NAMALWA (cell line): Measurements from ENCODE around the gene DNAH9.
"Not testable (repeated sequence)": the region's sequence is repeated elsewhere in the genome, so short reads cannot be mapped to it uniquely, and the experiment has no call there.

Experiments used
- DNase-seq: peaks from one replicate; pipeline ENCODE4 v3.0.0-alpha.2; 2015; ENCODE audit warnings: low spot score

DNAH9 gene

DNA sequence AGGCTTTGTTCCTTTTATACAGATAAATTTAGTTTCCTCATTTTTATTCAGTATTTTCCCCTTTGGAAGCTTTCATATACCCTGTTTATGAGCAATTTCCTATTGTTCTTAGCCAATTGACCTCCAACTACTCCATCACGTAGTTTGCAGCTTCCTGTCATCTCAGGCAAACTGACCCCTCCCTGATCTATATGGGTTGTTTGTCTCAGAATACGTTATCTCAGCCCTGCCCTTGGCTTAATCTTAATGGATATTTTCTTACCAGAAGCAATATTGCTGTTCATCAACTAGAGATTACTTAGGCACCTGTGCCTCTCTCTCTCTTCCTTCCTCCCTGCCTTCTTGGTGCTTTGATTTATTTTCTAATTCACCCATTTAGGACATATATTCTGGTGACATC, 317.8 kb downstream of the DNAH9 start:
- DNase-seq: no peak

DNA sequence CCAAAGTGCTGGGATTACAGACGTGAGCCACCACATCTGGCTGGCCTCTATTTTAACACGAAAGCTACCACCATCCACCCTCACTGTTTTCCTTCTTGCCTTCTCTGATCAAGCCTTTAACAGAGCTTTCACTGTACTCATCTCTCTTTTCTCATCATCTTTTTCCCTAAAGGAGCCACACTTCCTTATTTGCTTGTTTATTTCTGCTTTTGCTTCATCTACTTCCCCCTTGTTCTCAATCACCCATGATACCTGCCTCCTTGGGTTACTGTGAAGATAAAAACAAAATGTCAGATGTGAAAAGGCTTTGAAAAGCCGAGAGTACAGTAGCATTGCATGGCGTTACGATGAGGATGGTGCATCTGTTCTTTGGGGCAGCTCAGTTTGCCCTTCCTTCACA, 319.1 kb downstream of the DNAH9 start:
- no peak for DNase-seq

DNA sequence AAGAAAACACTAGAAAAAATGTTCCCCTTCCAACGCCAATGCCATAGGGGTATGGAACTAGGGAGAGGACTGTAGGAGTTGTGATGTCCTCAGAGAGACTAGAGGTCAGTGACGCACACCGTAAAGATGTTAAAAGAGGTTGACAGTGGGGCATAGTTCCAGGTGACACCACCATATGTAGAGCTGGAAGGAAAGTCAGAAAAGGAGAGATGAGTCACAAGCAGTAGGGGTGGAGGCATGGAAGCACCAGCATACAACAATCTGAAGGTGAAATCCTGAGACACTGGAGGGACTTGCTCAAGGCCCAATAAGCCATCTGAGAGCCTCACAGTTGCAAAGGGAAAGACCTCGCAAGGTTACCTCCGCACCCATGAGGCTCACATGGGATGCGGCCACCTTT, 323.0 kb downstream of the DNAH9 start:
- DNase-seq: no peak

DNA sequence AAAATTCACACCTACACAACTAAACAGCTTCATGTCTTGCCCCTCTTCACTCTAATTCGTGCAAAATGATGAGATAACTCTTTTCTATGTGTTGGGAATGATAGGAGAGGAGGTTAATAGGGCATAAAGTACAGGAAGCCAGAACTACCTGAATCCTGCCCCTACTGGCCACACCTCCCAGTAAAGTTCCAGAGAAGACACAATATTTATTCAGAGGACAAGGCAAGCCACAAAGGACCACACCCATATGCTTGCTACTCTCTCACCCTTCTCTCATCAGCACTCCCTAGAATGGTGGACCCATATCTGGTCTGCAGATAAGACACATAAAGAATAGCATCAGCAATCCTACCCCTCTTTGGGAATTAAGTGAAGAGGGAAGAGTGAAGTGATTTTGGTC, 324.4 kb downstream of the DNAH9 start:
- no peak for DNase-seq

DNA sequence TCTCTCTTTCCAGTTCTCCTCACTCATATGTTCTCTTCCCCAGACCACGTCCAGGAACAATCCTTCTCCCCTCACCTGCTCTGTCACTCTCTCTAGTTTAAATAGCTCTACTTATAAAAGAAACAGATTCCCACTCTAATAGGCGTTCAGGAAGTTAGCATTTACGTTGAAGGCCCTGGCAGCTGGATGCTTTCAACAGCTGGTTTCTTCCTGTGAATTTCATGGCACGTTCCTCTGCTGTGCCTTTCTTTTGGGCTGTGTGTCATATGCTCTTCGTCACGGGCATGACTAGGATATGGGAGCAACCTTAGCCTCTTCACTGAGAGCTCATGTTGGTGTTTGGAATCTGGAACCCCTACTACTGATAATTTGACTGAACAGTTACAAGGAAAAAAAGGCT, 325.8 kb downstream of the DNAH9 start:
- no peak for DNase-seq

DNA sequence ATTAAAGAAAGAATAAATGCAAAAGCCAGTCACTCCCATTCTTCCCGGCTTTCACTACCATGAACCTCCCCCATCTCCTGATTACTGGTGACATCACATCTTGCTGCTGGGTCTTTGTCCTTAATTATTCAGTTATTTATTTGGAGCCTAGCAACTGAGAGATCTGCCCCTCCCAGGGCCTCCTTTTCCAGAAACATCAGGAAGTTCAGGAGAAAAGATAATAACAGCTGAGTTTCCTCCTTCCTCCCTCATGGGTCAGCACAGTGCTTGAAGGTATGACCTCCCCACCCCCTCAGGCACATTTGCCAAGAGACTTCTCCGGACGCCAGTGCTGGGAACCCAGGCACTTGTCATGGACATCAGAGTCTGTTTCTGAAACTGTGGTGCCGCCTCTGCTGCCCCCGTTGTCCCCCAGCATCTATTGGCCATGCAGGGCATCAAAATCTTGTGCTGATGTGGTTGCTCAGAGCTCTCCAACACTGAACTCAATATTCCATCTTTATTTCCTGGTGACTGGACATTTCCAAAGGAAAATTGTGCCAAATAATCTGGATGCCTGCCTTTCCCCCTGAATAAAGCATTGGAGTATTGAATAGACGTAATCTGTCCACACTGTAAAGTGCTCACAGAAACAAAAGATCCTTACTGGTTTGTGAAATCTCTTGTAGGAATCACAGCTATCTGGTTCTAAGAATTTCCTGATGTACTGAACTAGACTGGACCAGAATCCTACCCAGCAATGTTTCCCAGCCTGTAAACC, 327.2 kb downstream of the DNAH9 start:
- DNase-seq: no peak

DNA sequence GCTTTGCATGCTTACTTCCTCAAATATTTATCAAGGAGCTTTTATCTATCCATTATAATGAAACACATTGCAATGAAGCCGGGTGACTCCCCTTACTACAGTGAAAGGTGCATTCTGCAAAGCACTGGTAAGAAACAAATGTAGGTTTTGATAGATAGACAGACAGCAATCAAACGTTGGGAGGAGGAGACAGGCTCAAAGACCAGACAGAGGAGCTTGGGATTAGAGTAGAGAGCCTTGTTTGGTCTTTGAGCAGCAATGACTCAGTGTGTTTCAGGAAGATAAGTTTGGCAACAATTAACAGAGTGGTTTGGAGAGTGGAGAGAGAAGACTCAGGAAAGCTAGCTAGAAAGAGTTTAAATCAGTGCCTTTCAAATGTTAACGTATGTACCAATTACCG, 330.2 kb downstream of the DNAH9 start:
- no peak for DNase-seq

DNA sequence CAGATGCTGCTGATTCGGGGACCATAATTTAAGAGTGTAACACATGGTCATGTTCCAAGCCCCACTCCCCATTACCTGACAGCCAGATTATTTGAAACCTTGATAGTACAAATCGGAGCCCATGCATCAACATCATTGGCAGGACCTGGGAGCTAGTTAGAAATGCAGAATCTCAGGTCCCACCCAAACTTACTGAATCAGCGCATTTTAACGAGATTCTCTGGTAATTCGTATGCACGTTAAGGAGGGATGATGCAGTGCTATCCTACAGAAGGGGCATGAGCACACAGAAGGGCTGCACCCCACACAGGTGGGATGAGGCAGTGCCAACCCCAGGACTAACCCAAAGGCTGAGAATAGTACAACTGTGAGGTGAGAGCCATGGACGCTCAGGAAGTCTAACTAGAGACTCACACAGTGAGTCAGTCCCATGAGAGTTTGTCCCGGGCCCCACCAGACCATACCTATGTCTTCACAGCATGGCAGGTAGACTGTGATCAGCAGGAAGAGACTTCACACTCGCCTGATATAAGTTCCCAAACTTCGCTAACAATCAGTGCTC, 334.1 kb downstream of the DNAH9 start:
- no peak for DNase-seq

DNA sequence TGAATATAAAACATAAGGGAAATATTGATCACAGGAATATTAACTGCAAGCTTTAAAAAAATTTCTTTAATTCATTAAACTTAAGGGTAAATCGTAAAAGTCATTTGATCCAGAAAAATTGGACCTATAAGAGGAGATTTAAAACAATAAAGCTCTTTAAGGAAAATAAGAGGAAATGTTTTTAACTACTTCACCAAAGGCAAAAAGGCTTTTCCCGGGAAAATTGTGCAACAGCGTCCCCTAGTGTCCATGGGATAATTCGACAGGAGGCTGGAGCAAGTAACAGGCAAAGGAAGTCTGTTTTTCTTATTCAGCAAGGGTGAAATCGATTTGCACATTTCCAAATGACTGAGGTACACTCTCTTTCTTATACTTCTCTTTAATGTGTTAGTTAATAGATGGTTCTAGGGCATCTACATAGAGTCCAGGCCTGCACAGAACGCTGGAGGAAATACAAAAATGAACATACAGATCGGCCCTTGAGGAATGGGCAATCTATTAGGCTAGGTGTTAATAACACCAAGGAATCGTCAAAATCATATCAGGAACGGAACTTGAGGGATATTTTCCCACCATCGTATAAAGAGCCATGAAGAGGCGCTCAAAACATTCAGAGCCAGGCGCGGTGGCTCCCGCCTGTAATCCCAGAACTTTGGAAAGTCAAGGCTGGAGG, 337.6 kb downstream of the DNAH9 start:
- DNase-seq: peak; percentile 54

DNA sequence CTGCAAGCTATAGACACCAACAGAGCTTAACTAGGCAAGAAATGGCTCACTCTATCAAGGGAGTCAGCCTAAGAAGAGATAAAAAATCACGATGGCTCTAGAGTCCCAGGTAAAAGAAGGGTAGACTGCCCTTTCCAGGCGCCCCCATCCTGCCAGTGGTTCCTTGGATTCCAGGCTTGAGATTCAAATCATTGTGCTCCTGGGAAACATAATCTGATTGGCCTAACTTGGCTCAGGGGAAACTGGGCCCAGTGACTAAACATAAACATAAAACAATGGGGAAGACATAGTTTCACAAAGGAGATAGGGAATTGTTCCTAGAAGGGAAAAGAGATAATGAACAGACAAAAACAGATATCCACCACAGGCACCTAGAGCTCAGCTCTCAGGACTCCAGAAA, 342.6 kb downstream of the DNAH9 start:
- DNase-seq: no peak

DNA sequence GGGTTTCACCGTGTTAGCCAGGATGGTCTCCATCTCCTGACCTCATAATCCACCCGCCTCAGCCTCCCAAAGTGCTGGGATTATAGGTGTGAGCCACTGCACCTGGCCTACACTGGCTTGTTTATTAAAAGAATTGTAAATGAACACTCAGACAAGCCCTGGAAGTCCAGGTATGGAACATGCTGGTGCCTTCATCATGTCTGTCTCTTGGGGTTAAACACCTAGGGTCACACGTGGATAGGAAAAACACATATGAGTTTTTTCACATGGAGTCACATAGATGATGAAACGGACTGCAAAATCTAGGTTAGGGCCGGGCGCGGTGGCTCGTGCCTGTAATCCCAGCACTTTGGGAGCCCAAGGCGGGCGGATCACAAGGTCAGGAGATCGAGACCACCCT, 344.8 kb downstream of the DNAH9 start:
- DNase-seq: not testable (repeated sequence)

DNA sequence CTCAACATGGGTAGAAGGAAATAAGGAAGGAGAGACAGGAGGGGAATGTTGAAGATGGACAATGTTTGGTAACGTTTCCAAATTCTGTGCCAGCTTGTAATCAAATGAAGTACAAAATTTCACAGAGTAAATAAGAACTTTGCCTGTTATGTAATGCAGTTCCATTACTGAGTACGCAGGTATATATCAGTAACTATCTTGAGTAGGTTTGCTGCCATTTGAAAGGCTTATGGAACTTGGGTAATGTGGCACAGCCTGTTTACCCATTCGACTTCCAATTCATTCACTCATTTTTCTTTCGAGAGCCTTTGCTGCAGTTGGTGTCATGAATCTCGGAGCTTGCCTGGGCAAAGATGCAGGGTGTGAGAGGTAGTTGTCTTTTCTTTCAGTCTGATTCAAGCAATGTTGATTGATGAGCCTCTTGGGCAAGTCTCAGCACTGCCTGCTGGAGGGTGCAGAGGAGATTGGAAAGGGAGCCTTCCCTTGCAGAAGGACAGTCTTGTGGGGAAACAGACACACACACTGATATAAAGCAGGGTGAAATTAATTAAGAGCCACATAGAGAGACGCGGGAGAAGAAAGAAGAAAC, 345.6 kb downstream of the DNAH9 start:
- DNase-seq: no peak

DNA sequence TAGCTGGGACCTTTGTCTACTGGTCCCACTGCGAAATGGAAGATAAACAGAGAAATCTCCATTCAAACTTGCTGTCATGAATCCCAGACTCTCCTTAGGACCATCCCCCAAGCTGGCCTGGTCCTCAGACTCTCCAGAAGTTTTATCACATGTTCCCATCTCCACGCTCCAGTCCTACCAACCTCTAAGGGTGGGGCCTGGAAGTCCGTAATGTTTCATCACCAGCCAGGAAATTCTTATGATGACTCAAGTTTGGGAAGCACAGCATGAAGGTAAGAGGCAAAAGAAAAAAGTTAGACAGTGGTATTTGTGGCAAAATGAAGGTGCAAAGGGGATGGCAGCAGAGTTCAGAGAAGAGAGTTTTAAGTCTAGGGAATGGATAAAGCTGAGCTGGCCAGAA, 346.3 kb downstream of the DNAH9 start:
- no peak for DNase-seq

DNA sequence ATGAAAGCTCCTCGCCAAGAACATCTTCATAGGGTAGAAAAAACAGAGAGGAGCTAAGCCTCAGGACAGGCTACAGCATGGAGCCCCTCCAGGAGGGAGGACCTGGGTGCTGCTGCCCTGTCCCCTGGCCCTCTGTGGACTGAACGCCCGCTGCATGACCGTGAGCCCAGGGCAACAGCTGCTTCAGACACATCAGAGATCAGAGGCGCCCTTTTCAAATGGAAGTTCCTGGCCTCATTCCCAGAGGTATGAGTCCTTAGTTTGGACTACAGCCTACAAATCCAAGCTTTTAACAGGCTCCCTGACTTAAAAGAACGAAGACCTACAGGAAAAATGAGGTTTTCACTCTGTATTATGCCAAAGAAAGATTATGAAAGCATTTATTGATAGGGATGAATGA, 350.5 kb downstream of the DNAH9 start:
- no peak for DNase-seq

DNA sequence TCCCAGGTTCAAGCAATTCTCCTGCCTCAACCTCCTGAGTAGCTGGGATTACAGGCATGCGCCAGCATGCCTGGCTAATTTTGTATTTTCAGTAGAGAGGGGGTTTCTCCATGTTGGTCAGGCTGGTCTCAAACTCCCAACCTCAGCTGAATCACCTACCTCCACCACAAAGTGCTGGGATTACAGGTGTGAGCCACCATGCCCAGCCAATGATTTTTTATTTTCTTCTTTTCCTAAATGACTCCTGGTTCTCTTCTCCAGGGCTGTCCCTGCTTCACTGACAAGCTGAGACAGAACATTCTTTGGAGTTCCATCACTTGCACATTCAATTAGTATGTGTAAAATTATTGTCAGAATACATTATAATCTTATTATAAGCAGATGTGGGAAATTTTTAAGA, 351.3 kb downstream of the DNAH9 start:
- not testable (repeated sequence) for DNase-seq

DNA sequence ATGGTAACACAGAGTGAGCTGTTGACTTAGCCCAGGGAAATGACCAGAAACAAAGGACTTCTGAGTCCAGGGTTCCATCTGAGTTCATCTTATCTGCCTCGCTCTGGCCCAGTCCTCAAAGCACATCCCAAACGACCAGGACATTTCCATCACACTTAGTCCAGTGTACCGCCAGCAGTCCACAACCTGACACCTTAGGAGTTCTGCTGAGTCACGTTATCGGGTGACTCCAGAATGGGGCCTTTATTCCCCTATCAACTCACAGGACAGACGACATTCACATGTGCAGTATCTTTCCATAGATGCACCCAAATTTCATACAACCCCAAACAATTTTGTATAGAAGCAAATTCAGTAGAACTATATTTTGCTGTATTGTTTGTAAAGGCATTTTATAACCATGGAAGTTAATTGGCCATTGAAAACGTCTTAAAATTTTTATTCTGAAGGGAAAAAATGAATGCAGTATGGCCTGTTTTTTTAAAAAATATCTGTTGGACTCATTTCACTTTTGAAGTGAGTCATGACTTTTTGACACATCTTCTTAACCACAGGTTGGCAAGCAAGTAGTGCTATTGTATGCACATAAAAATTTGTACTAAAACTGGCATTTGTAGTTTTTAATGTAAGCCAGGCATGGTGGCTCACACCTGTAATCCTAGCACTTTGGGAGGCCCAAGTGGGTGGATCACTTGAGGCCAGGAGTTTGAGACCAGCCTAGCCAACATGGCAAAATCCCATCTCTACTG, 352.7 kb downstream of the DNAH9 start:
- no peak for DNase-seq

DNA sequence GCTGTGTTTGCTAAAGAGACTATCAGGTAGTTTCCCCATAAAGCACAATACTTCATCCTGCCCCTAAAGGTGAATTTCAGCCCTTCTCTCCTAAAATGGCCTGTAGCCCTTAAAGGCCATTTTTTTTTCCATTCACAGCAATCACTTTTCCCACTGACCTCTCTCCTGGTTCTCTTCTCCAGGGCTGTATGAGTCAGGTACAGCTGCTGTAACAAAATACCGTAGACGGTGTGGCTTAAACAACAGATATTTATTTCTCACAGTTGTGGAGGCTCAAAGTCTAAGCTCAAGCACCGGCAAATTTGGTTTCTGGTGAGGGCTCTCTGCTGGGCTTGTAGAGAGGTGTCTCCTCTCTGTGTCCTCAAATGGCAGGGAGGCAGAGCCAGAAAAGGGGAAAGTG, 354.3 kb downstream of the DNAH9 start:
- no peak for DNase-seq

DNA sequence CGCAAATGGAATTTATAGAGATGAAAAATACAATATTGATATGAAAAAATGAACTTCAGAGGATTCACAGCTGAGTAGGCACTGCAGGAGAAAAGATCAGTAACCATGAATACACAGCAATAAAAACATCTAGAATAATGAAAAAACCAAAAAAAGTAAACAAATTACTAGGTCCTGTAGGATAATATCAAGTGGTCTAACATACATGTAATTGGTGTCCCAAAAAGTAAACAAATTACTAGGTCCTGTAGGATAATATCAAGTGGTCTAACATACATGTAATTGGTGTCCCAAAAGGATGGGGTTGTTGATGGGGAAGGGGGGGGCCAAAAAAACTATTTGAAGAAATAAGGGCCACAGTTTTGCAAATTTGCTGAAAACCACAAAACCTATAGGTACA, 355.7 kb downstream of the DNAH9 start:
- DNase-seq: no peak

DNA sequence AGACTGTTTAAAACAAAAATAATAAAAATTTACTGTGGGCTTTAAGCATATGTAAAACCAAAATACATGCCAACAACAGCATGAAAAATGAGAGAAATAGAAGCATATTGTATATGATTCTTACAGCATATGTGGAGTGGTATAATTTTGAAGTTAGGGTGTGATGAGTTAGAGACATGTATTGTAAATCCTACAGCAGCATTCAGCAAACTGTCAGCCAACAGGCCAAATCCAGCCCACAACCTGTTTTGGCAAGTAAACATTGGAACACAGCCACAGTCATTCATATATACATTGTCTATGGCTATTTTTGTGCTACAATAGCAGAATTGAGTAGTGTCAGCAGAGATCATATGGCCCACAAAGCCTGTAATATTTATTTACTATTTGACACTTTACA, 356.7 kb downstream of the DNAH9 start:
- no peak for DNase-seq

DNA sequence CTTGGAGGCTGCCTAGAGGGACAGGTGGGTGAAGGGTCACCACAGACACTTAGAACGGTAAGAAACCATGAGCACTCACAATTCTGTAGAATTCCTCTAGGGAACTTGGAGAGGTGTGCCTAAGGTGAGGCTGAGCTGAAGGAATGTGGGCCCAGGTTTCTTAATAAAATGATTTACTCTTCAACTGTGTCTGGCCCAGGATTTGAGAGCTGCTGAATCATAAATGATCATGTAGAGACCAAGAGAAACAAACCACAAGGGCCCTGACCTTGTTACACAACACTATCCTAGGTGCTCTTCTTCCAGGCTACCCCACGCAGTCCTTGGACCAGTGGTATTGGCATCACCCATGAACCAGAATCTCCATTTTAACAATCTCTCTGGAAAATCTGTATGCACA, 371.3 kb downstream of the DNAH9 start:
- DNase-seq: no peak

DNA sequence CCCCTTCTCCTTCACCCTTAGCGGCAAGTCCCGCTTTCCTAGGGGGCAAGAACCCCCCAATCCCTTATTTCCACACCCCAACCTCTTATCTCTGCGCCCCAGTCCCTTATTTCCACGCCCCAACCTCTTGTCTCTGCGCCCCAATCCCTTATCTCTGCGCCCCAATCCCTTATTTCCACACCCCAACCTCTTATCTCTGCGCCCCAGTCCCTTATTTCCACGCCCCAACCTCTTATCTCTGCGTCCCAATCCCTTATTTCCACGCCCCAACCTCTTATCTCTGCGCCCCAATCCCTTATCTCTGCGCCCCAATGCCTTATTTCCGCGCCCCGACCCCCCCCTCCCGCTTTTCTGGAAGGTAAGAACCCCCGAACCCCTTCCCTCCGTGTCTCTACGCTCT, 374.5 kb downstream of the DNAH9 start:
- not testable (repeated sequence) for DNase-seq

DNA sequence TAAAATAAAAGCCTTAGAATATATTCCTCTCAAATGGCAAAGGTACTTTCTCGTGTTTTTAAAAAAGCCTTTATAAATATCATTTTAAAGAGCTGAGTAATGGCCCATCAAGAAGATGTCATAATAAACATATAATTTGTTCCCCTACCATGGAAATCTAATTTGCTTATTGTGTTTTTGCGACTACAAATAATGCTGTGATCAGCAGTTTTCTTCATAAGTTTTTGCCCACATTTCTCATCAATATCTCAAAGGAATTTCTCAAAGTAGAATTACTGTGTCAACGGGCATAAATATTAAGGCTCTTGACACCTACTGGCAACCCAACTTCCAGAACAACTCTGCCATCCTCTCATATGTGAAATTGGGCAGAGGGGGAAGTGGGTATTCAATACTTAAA, 381.5 kb downstream of the DNAH9 start:
- no peak for DNase-seq

DNA sequence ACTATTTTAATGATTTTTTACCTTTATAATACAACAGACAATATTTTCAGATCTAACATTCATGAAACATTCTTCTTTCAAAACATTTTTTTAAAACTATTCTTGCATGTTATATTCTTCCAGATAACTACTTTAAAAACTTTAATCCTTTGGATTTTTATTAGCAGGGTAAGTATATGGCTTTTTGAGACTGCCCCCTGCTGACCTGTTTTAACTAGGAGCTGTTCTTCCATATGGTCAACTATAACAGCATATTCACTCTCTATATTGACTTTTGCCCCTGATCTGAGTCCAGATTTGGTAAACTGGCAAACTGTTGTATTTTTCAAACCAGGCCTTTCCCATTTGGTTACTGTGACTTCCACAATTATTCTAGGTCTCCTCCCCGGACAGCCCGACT, 382.5 kb downstream of the DNAH9 start:
- DNase-seq: no peak
